BLaER1 (cell line): Measurements from ENCODE around the gene ZPR1.

Experiments used
- H3K27ac ChIP-seq: shearing (Covaris generic); formaldehyde crosslinking; 2 replicates; pipeline ENCODE4 v1.8.1; 2022
- H3K27me3 ChIP-seq: shearing (Covaris generic); formaldehyde crosslinking; 2 replicates; pipeline ENCODE4 v1.8.1; 2022
- H3K36me3 ChIP-seq: shearing (Covaris generic); formaldehyde crosslinking; 2 replicates; pipeline ENCODE4 v1.8.1; 2022
- H3K4me1 ChIP-seq: shearing (Covaris generic); formaldehyde crosslinking; 2 replicates; pipeline ENCODE4 v1.8.1; 2022
- H3K4me2 ChIP-seq: shearing (Covaris generic); formaldehyde crosslinking; 2 replicates; pipeline ENCODE4 v1.8.1; 2022
- H3K4me3 ChIP-seq: shearing (Covaris generic); formaldehyde crosslinking; 2 replicates; pipeline ENCODE4 v1.8.1; 2022
- H3K9ac ChIP-seq: shearing (Covaris generic); formaldehyde crosslinking; 2 replicates; pipeline ENCODE4 v1.8.1; 2022
- H3K9me3 ChIP-seq: shearing (Covaris generic); formaldehyde crosslinking; 2 replicates; pipeline ENCODE4 v1.8.1; 2022
- H4K20me1 ChIP-seq: shearing (Covaris generic); formaldehyde crosslinking; 2 replicates; pipeline ENCODE4 v1.8.1; 2022
- Cebpa-rat ChIP-seq: shearing (Covaris generic); IDR thresholded peaks from 2 replicates; pipeline ENCODE4 v1.8.1; 2022

Gene ZPR1

DNA sequence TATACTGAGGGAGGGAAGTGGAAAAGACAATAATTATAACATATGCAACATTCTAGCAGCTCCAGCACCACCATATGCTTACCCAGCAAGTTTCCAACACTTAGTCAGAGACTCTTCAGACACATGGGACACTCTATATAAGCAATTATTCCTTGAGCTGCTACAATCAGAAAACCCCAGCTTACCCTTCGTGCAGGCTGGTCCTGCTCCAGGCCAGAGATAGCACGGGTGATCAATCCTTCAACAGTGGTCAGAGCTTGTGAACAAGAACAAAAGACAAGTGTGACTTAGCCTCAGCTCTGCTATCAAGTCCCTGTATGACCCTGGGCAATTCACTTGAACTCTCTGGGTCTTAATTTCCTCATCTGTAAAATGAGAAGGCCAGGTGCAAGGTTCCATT lies 1.5 kb downstream of the ZPR1 start:
- Histone ChIP-seq H3K9me3 (no peaks in the 10 kb centered on the region), H3K36me3 (peaks cover 56% of the 10 kb centered on the region), H3K4me2 (peak overlapping the region; percentile 94), H3K27ac (no peak overlapping the region), H3K9ac (0 out of 2 replicates have a peak overlapping the region, but pooled peaks have one; percentile 90), H3K4me1 (peaks cover 25% of the 10 kb centered on the region), H3K4me3 (peak overlapping the region; percentile 96), H4K20me1 (no peaks in the 10 kb centered on the region; the same call in 1 of the 2 replicates), H3K27me3 (no peaks in the 10 kb centered on the region)
- TF ChIP-seq Cebpa-rat = no peak

DNA sequence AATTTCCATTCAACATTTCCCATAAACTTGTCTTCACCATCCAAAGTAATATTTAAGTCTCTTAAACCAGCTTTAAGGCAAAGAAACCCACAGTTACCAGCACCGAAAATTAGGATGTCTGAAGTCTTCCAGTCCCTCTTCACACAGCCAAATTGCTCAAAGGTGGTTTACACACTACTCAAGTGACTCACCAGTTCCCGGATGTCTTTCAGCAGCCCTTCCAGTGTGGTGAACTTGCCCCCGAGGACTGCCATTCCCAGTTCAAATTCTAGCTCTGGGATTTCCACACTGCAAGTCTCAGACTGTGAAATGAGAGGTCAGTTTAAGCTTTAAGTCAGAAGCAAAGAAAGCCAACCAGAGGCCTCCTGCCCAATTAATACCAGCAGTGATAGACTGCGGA lies 5.1 kb downstream of the ZPR1 start:
- Histone ChIP-seq H3K4me1 (peaks cover 14% of the 10 kb centered on the region), H3K9ac (no peak overlapping the region), H3K36me3 (peaks cover 92% of the 10 kb centered on the region), H4K20me1 (peaks cover 2% of the 10 kb centered on the region; the same call in 1 of the 2 replicates), H3K27ac (no peak overlapping the region), H3K4me3 (no peak overlapping the region), H3K4me2 (no peak overlapping the region), H3K9me3 (no peaks in the 10 kb centered on the region), H3K27me3 (no peaks in the 10 kb centered on the region)
- no peak for TF ChIP-seq Cebpa-rat

GRCh38 chr11:116778556-116778955 lies 9.3 kb downstream of the ZPR1 start:
- no peak for TF ChIP-seq Cebpa-rat
- peaks cover 78% of the 10 kb centered on the region for H3K36me3 ChIP-seq
- no peak overlapping the region for H3K4me3 ChIP-seq
- H3K9me3 ChIP-seq = no peaks in the 10 kb centered on the region
- H3K4me2 ChIP-seq = no peak overlapping the region
- H3K27me3 ChIP-seq = no peaks in the 10 kb centered on the region
- peaks cover 7% of the 10 kb centered on the region; the same call in 1 of the 2 replicates for H4K20me1 ChIP-seq
- no peak overlapping the region for H3K9ac ChIP-seq
- peaks cover 14% of the 10 kb centered on the region for H3K4me1 ChIP-seq
- H3K27ac ChIP-seq = no peak overlapping the region

DNA sequence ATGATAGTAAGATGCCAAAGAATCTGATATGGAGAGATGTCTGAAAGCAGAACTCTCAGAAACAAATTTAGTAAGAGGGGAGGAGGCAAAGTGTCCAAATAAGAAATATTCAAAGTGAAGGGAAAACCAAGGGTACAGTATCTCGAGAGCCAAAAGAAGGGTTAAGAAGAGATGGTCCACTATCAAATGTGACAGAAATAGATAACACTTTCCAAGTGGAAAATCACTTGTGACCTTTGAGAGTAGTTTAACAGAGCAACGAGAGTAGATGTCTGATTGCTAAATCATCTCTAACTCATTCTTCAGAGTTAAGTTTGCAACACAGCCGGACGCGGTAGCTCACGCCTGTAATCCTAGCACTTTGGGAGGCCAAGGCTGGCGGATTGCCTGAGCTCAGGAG lies 10.8 kb downstream of the ZPR1 start:
- peaks cover 8% of the 10 kb centered on the region; the same call in 1 of the 2 replicates for H4K20me1 ChIP-seq
- no peak overlapping the region for H3K27ac ChIP-seq
- H3K4me3 ChIP-seq = no peak overlapping the region
- H3K36me3 ChIP-seq = peaks cover 63% of the 10 kb centered on the region
- H3K9me3 ChIP-seq = no peaks in the 10 kb centered on the region
- no peaks in the 10 kb centered on the region for H3K27me3 ChIP-seq
- peaks cover 19% of the 10 kb centered on the region for H3K4me1 ChIP-seq
- no peak overlapping the region for H3K4me2 ChIP-seq
- H3K9ac ChIP-seq = no peak overlapping the region
- no peak for TF ChIP-seq Cebpa-rat

- Histone ChIP-seq H3K36me3 (peaks cover 58% of the 10 kb centered on the region), H3K27ac (no peak overlapping the region), H3K27me3 (no peaks in the 10 kb centered on the region), H4K20me1 (peaks cover 13% of the 10 kb centered on the region; the same call in 1 of the 2 replicates), H3K9ac (no peak overlapping the region), H3K4me2 (no peak overlapping the region), H3K9me3 (no peaks in the 10 kb centered on the region), H3K4me1 (peaks cover 24% of the 10 kb centered on the region), H3K4me3 (no peak overlapping the region)
- no peak for TF ChIP-seq Cebpa-rat
Observed at GRCh38 chr11:116776522-116776984, 11.3 kb downstream of the ZPR1 start.

DNA sequence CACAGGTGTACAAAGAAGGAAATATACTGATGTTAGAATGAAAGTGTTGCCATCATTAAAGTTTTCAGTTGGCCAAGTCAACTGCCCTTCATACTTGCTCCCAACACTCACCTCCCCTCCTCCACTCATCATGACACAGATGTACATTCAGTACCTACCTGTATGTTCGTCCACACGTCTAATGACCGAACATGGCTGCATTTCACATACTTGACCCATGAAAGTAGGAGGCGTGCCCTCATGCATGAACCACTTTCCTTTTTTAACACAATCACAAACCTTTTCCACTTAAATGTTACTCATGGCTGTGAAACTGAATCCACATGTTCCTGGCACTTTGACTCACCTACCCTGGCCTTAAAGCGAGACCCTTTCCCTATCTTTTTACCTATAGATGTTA lies 11.8 kb downstream of the ZPR1 start:
- Histone ChIP-seq H3K9me3 (no peaks in the 10 kb centered on the region), H3K36me3 (peaks cover 52% of the 10 kb centered on the region), H3K4me1 (peaks cover 30% of the 10 kb centered on the region), H3K4me2 (no peak overlapping the region), H3K27ac (no peak overlapping the region), H3K27me3 (no peaks in the 10 kb centered on the region), H4K20me1 (peaks cover 15% of the 10 kb centered on the region; the same call in 1 of the 2 replicates), H3K9ac (no peak overlapping the region), H3K4me3 (no peak overlapping the region)
- TF ChIP-seq Cebpa-rat = no peak

DNA sequence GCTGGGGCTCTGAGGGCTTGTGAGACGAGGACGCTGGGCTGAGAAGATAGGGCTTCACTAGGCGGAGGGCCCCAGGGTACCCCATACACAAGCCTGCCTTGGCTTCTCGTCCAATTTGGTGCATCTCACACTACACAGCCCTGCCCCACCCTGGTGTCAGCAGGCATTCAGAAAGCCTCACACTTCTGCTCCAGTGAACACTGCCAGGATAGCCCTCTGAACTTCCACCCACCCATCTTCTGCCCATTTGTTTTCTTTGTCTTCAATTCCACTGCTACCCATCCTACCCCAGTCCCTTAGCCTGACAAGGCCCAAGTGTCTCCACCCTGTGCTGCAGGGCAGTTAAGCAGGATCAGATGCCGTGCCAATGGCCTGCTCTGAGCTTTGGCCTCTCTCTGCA lies 13.2 kb downstream of the ZPR1 start:
- Histone ChIP-seq H3K9me3 (no peaks in the 10 kb centered on the region), H3K4me1 (peaks cover 35% of the 10 kb centered on the region), H3K4me2 (peak overlapping the region; percentile 97), H3K4me3 (no peak overlapping the region), H3K36me3 (peaks cover 45% of the 10 kb centered on the region), H3K9ac (no peak overlapping the region), H4K20me1 (peaks cover 15% of the 10 kb centered on the region; the same call in 1 of the 2 replicates), H3K27ac (no peak overlapping the region), H3K27me3 (no peaks in the 10 kb centered on the region)
- no peak for TF ChIP-seq Cebpa-rat

DNA sequence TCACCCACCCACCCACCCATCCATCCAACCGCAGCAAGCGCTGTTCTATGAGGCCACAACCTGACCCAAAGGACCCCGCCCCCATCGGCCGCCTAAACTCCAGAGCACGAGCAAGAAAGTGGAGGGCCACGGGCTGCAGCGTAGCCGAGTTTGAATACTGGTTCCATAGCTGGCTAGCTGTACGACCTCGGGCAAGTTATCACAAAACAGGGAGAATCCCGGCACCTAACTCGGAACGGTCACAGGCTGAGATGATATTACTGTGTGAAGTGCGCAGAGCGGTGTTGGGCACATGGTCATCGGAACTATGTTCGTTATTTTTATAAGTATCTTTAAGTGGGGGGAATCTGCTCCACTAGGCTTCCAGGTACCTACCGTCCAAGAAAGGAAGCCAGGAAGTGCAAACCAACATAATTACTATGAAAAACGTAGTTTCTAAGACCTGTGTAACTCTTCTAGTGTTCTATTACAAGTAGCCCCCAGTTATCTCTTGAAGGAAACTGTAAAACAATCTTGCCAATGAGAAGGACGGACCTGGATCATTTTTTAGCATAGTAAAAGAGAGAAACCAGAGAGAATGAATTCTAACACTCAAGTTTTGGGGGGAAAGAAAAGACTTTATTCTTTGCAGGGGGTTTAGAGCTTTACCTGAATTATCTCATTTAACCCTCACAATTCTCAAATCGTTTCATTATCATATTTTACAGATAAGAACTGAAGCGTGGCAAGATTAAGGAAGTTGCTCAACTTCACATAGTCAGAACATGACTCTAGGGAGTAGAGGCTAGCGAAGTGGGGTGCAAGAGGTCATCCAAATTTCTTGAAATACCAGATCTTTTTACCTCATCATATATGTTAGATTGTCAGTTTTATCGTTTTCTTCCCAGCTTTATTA lies 14.4 kb downstream of the ZPR1 start:
- no peaks in the 10 kb centered on the region for H3K27me3 ChIP-seq
- peak overlapping the region; percentile 76 for H3K27ac ChIP-seq
- H3K4me2 ChIP-seq = peak overlapping the region; percentile 97
- peak overlapping the region; percentile 89 for H3K9ac ChIP-seq
- peak; percentile 61; the same call in 1 of the 2 replicates for TF ChIP-seq Cebpa-rat
- H3K36me3 ChIP-seq = peaks cover 45% of the 10 kb centered on the region
- H3K4me1 ChIP-seq = peaks cover 35% of the 10 kb centered on the region
- peak overlapping the region; percentile 85 for H3K4me3 ChIP-seq
- peaks cover 15% of the 10 kb centered on the region; the same call in 1 of the 2 replicates for H4K20me1 ChIP-seq
- H3K9me3 ChIP-seq = no peaks in the 10 kb centered on the region

DNA sequence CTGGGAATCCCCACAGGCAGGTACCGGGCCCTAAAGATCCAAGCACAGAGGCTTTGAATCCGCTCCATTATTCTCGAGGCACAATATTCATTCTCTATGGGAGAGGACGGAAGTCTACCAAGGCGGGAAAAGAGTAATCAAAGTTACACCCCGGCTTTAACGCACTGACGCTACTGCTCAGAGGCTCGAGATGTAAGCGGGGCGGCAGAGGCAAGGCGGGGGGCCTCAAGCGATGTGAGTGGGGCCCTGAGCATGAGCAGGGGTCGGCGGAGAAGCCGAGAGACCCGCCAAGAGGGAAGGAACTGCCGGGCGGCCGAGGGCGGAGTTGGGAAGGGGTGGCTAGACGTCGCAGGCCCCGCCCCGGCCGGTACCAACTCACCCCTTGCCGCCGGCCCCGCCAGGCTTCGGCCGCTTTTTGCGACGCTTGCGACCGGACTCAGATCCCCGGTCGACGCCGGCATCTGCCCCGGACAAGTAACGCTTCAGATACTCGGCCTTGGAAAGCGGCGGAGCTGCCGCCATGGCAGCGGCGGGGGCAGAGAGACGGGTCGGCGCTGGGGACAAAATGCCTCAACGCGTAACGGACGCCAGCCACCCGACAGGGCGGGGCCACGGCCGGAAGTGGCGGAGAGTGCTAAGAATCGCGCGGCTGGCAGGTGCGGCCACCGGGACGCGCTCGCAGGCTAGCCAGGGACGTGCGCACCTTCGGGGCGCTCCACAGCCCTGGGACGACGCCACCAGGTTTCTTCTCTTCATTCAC lies 15.2 kb downstream of the ZPR1 start, which contains the start of gene BUD13:
Gene BUD13 (minus strand): TSS at position 545 of the 760 bp plus-strand sequence. CDS start 23 bp downstream, at position 522.
- H3K9me3 ChIP-seq = no peaks in the 10 kb centered on the region
- H3K4me1 ChIP-seq = peaks cover 35% of the 10 kb centered on the region
- H3K36me3 ChIP-seq = peaks cover 44% of the 10 kb centered on the region
- no peaks in the 10 kb centered on the region for H3K27me3 ChIP-seq
- TF ChIP-seq Cebpa-rat = no peak
- H4K20me1 ChIP-seq = peaks cover 12% of the 10 kb centered on the region; the same call in 1 of the 2 replicates
- peak within 1 kb of the TSS; percentile 89 for H3K9ac ChIP-seq
- peak within 1 kb of the TSS; percentile 85 for H3K27ac ChIP-seq
- peak within 1 kb of the TSS; percentile 97 for H3K4me2 ChIP-seq
- H3K4me3 ChIP-seq = peak within 1 kb of the TSS; percentile 85
